ENCODE measurements around the gene LENG1.
A peak's percentile ranks its signal among the peaks of the same experiment; 100 is the strongest.
"Not testable (repeated sequence)": the region's sequence is repeated elsewhere in the genome, so short reads cannot be mapped to it uniquely, and the experiment has no call there.

LENG1 gene

DNA sequence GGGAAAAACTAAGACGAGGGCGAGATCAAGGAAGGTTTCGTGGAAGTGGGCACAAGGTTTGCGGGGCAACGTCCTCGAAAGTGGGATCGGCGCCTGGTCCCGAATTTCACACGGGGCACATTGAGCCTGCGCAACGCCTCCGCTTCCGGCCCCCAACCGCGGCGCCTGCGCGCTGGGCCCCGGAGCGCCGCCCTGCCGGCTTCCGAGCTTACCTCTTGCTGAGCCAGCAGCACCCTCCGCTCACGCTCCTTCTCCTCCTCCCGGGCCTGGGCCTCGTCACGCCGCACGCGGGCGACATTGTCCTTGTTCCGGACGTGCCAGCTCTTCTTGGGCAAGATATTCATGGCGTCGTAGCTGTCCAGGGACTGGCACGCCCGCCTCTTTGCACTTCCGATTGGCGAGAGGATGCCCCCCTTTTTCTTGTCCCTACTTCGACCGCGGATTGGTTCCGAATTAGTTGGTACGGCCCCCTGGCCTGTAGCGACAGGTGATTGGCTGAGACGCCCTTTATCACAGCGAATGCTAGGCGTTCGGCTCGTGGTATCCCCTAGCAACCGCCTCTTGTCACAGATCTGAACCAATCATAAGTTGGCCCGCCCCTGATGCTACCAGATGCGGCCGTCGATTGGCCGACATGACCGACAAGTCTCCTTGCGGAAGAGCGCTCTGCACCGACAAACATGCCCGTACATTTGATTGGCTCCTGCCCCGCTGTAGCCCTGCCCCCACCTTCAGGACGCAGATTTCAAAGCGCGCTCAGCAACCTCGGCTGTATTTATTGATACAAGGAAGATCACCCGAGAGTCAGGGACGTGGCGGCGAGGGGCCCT lies at the start of gene LENG1:
TSS of gene LENG1 (minus strand) at position 370 of the 830 bp plus-strand sequence. CDS start at position 344, 26 bp downstream.
- peak; percentile 100 for DNase-seq

DNA sequence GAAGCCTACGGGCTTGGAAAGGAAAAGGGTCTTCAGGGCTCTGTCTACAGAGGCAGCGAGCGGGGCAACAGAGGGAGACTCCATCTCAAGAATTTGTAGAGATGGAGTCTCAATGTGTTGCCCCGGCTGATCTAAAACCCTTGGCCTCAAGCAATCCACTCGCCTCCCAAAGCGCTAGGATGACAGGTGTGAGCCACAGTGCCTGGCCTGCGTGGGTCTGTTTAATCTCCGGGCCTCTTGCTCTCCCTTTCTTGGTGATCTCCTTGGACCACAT lies 49.2 kb upstream of the LENG1 start:
- no peak for DNase-seq

DNA sequence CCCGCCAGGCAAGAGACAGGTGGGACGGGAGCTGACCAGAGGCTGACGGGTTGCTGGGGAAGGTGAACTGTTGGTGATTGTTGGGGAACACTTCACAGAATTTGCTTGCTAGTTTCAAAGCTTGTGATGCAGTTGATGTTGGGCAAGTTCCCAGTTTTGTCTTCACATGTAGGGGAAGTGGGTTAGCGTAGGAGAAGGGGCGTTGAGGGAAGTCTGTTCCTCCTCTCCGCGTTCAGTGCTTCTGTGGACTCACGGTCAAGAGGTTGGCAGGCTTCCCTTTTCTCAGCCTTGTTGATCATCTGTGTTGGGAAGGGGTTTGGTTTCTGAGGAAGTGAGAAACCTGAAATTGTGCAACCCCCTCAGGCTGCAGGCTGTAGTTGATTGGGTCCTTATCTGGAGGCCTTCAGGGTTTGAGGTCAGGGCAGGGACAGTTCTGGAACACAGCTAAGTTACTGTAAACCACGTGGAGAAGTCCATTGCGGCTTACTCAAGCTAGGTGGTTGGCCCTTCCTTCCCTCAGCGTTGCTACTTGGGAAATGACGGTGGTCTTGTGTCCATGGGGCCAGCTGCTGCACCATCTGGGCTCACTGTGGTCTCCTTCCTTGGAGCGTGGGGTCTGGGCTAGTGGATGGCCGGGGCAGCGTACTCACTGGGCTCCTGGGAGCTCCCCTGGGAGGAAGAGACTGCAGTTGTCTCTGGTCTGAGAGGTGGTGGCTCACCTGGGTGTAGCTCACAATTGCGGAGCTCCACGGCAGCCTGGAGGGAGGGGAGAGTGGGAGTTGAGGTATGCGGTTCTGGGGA lies 48.7 kb upstream of the LENG1 start:
- DNase-seq, result peak; percentile 69

DNA sequence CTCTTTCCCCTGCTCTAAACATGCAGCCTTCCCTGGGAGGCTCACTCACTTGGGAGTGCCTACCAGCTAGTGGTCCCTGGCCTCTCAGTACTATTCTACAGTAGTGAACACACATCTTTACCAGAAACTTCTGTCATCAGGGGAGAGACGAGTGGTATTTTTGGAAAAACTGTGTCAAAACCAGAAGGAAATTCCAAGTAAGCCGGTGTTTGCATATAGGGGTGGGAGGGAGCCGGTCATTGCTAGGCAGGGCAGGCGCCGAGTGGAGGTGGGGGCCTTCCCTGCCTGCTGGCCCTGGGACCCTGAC lies 48.1 kb upstream of the LENG1 start:
- DNase-seq, result no peak

DNA sequence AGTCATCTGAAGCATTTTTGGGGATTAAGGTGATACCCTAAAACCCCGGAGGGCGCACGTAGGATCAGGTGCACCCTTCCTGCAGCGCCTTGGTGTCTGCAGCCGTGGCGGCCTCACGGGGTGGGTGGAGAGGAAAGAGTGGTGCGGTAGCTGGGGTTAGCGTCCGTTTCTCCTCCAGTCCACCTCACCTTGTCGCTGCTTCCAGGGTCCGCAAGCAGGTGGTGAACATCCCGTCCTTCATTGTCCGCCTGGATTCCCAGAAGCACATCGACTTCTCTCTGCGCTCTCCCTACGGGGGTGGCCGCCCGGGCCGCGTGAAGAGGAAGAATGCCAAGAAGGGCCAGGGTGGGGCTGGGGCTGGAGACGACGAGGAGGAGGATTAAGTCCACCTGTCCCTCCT lies 47.7 kb upstream of the LENG1 start:
- not testable (repeated sequence) for DNase-seq

DNA sequence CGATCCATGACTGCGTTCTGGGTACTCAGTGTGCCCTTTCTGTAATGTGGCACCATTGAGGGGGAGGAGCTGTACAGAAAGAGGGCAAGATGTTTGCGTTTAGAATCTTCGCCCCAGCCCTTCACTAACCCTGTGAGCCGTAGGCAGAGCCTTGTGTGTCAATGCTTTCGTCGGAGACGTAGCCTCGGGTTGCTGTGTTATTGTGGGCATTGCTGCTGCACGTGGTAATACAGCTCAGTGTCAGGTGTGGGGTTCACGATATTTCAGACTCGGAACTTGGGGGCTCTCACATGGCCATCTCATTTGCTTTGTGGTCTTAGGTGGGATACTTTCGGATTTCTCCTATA lies 47.3 kb upstream of the LENG1 start:
- no peak for DNase-seq

DNA sequence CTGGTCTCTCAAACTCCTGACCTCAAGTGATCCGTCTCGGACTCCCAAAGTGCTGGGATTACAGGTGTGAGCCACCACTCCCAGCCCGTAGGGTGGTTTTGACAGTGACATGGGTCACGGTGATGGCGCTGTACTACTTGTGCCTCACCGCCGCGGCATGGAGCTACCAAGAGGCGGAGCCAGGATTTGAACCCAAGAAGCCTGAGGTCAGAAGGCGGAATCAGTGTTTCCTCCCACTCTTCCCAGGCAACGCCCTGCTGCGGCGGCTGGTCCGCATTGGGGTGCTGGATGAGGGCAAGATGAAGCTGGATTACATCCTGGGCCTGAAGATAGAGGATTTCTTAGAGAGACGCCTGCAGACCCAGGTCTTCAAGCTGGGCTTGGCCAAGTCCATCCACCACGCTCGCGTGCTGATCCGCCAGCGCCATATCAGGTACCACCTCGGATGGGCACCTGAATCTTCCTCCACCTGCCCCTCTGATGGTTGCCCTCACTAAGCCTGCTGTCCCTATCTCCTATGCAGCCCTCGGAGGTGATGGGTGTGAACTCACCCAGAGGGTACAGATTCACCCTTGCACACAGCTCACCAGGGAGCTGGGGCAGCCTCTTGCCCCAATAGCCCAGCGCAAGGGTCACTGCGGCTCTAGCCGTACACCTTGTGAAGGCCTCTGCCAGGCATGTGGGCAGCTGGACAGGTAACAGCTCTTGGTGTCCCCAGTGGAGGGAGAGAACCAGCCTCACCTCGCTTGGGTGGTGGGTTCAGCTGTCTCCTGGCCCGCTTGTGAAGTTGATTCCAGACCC lies 46.7 kb upstream of the LENG1 start:
- no peak for DNase-seq

DNA sequence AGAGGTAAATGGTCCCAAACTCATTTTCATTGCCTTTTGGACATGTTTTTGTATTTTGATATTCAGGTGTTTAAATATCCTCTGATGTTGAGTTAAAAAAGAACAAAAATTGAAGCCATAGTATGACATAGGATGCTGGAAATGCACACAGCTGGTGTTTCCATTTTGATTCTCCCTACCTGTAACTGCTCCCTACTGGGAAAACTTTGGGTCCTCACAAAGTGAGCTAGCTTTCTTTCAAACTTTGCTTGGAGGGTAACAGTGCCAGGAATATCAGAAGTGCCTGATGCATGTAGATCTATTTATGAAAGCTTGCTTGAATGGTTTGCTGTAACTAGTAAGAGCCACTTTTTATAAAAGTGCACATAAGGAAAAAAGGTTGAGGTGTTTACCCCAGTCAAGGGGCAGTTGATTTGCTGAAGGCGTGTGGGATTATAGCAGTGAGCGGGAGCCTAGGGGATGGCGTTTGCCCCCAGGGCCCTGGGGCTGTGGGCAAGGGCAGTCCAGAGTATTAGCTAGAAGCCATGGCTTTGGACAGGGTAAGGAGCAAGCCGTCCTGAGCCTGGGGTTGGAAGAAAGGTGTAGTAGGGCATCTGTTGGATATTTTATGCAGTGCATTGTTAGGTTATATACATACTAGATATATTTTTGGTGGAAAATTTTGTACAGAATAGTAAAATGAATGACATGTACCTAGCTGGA lies 45.4 kb upstream of the LENG1 start:
- no peak for DNase-seq

DNA sequence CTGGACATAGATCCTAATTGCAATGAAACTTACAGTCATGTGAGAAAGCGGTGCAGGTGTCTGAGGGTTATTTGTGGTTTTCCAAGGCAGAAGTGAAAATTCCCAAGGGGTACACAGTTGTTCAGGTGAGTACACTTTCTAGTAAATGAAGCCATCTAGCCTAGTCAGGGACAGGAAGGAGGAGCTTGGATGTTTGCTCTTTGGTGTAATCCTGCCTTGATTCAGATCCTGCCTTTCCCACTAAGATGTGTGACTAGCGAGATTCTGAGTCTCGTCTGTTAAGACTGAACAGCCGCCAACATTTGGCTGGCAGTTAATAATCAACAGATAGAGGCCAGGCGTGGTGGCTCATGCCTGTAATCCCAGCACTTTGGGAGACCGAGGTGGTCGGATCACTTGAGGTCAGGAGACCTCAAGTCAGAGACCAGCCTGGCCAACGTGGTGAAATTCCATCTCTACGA lies 43.7 kb upstream of the LENG1 start:
- no peak for DNase-seq

DNA sequence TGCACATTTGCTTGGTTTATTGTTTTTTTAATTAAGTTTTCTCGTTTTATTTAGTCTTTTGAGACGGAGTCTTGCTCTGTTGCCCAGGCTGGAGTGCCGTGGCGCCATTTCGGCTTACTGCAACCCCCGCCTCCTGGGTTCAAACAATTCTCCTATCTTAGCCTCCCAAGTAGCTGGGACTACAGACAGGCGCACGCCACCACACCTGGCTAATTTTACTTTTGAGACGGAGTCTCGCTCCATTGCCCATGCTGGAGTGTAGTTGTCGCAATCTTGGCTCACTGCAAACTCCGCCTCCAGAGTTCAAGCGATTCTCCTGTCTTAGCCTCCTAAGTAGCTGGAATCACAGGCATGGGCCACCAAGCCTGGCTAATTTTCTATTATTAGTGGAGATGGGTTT lies 42.5 kb upstream of the LENG1 start:
- DNase-seq, result no peak

DNA sequence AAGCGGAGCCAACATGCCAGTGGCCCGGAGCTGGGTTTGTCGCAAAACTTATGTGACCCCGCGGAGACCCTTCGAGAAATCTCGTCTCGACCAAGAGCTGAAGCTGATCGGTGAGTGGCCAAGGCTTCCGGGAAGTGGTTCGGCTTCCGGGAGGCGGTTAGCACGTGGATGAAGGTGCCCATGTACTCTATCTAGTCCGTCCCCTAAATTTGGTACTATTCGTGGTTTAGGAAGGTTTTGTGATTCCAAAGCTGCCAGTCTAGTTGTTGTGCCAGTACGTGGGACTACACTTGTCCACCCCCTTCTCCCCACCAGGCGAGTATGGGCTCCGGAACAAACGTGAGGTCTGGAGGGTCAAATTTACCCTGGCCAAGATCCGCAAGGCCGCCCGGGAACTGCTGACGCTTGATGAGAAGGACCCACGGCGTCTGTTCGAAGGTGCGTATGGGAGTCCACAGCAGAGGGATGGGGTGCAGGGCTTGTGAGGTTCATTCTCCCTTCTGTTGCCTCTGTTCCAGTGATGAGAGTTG lies 41.7 kb upstream of the LENG1 start:
- no peak for DNase-seq

DNA sequence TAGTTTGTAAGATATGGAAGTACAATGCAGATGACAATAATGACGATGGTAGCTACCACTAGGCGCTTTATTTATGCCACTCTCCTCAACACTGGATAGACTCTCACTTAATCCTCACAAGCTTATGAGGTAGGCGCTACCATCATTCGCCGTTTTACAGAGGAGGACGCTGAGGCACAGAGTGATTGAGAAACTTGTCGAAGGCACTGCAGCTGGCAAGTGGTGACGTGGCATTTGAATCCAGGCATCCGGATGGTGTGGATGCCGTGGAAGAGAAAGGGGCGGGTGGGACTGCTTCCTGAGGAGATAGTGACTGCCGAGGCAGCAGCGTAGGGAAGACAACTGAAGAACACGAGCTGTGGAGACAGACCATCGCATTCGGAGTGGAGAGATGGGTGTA lies 39.9 kb upstream of the LENG1 start:
- no peak for DNase-seq

DNA sequence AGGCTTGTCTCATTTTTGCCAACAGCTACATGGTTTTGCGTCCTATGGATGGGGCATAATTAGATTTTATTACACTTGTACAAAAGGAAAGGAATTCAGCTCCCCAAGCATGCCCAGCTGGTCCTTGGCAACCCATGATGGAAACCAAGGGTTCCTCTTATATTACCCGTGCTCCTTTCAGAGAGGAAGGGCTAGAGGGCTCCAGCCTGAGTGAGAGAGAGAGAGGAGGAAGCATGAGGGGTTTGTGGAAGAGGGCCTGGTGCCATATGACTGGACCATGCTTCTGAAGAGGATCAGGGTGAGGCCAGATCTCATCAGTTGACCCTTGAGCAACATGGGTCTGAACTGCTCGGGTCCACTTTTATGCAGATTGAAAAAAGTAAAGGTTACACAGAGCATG lies 37.6 kb upstream of the LENG1 start:
- DNase-seq, result no peak

DNA sequence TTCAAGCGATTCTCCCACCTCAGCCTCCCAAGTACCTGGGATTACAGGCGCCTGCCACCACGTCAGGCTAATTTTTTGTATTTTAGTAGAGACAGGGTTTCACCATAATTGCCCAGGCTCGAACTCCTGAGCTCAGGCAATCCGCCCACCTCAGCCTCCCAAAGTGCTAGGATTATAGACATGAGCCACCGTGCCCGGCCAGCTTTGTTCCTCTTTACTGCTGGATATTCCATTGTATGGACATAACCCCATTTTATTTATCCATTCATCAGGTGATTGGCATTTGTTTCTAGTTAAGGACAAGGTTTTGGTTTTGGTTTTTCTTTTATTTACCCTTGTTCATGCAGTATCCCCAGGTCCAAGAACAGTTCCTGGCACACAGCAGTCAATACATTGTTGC lies 37.0 kb upstream of the LENG1 start:
- no peak for DNase-seq

DNA sequence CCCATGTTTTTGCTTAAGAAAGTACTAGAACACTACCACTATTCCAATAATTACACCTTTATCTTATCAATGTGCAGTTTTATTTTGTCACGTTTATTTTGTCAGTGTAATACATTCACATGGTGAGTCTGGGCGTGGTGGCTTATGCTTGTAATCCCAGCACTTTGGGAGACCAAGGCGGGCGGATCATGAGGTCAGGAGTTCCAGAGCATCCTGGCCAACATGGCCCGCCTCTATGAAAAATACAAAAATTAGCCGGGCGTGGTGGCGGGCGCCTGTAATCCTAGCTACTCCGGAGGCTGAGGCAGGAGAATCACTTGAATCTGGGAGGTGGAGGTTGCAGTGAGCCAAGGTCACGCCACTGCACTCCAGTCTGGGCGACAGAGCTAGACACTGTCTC lies 34.9 kb upstream of the LENG1 start:
- DNase-seq, result not testable (repeated sequence)

DNA sequence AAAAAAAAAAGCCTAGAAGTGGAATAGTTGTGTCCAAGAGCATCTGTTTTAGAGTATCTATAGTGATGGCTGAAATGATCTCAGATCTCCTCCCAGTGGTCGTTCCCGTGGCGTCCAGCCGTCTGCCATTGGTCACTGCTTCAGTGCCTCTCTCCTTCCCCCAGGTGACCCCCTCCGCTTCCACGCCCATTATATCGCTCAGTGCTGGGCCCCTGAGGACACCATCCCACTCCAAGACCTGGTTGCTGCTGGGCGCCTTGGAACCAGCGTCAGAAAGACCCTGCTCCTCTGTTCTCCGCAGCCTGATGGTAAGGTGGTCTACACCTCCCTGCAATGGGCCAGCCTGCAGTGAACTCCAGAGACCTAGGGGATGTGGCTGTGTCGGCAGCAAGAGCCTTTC lies 33.5 kb upstream of the LENG1 start:
- no peak for DNase-seq

DNA sequence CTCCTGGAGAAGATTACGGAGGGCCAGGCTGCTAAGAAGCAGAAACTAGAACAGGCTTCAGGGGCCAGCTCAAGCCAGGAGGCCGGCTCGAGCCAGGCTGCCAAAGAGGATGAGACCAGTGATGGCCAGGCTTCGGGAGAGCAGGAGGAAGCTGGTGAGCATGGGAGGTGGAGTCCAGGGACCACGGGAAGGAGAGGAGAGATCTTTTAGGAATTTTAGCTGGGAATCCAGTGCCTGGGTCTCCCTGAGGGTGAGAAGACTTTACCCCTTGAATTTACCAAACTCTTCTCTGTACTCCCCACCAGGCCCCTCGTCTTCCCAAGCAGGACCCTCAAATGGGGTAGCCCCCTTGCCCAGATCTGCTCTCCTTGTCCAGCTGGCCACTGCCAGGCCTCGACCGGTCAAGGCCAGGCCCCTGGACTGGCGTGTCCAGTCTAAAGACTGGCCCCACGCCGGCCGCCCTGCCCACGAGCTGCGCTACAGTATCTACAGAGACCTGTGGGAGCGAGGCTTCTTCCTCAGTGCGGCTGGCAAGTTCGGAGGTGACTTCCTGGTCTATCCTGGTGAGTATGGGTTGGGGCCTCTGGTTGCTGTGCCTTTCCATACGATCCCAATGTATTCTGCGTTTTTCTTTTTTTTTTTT lies 32.4 kb upstream of the LENG1 start:
- no peak for DNase-seq

DNA sequence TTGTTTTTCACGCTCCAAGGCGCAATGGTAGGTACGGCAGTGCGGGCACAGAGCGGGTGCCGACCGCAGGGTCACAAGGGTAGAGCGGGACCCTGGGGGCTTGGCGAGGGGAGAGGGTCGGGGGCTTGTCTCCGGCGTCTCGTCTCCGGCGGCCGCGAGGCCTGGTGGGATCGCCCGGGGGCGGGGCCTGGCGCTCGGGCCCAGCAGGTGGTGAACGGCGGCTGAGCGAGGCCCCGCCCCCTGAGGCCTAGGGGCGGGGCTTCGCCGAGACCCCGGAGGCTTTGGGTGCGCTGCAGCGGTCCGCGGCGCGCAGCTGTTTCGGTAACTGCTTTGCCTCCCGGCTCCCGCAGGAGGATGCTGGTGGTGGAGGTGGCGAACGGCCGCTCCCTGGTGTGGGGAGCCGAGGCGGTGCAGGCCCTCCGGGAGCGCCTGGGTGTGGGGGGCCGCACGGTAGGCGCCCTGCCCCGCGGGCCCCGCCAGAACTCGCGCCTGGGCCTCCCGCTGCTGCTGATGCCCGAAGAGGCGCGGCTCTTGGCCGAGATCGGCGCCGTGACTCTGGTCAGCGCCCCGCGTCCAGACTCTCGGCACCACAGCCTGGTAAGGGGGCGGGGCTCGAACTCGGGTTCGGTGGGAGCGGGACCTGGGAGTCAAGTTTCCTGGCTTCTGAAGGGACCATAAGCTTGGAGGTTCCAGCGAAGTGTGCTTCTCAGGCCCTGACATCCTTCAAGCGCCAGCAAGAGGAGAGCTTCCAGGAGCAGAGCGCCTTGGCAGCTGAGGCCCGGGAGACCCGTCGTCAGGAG lies 31.7 kb upstream of the LENG1 start, which contains the start of gene TSEN34:
TSS of gene TSEN34 (plus strand) at position 298 of the 800 bp plus-strand sequence. CDS start at position 355, 57 bp downstream.
- peak; percentile 85 for DNase-seq

DNA sequence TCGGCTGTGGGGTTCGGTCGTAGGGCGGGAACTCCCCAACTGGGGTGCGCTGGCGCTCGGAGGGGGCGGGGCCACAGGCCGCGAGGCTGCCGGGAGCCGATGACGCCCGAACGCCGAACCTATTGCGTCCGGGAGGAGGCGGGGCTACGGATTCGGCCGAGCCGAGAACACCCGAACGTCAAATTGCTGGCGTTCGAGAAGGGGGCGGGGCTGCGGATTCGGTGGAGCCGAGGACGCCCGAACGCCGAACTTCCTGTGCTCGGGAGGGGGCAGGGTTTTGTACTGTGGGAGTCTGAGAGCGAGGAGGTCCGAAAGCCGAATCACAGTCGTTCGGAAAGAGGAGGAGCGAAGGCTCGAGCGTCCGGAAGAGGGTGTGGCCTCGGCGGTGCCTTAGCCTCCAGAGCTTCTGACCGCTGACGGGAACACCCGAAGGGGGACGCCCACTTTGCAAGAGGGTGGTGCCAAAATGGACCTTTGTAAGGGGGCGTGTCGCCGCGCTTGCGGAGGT lies 31.0 kb upstream of the LENG1 start:
- peak; percentile 99 for DNase-seq

DNA sequence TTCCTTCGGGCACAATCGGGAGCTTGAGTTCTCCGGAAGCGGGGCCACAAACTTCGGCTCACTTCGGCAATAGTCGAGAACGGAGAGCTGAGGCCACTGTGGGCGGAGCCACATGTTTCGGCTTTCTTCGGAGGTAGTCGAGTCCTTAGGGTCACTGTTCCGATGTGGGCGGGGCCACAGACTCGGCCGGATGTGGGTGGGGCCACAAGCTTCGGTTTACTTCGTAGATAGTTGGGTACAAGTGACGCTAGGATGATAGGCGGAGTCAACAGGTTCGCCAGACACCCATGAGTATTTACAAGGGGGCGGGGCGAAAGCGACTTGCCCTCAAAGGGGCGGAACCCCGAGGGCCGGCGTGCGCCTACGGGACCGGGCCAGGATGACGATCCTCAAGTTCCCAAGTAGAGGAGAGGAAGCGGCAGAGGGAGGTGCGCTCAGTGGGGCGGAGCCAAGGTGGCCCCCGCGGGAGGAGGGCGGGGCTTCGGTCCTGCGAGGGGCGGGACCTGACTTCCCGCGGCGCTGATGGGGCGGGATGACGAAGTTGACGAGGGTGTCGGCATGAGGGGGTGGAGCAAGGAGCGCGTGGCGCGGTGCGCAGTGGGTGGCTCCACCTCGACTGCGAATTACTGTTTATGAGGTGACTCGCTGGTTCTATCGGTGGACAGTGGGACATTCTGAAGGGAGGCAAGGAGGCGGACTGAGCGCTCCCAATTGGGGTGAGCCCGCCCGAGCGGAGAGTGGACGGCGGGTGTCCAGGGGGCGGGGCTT lies 30.4 kb upstream of the LENG1 start:
- peak; percentile 100 for DNase-seq
